ENCODE data around the gene CPS1.
A peak's percentile ranks its signal among the peaks of the same experiment; 100 is the strongest.

Gene CPS1

GRCh38 chr2:210617318-210617717 lies 60.9 kb downstream of the CPS1 start:
- no peak for DNase-seq

- peak; percentile 51 for DNase-seq
Measured at GRCh38 chr2:210617732-210618330, 61.4 kb downstream of the CPS1 start.

- no peak for DNase-seq
Measured at GRCh38 chr2:210620456-210620855, 64.1 kb downstream of the CPS1 start.

GRCh38 chr2:210623506-210623905 lies 67.1 kb downstream of the CPS1 start:
- no peak for DNase-seq

- no peak for DNase-seq
Measured at GRCh38 chr2:210626849-210627248, 70.5 kb downstream of the CPS1 start.

GRCh38 chr2:210630873-210631560 lies 74.6 kb downstream of the CPS1 start:
- DNase-seq, result peak; percentile 96

- DNase-seq, result no peak
Measured at GRCh38 chr2:210633699-210634098, 77.3 kb downstream of the CPS1 start.

GRCh38 chr2:210635257-210635656 lies 78.9 kb downstream of the CPS1 start:
- no peak for DNase-seq

- no peak for DNase-seq
Measured at GRCh38 chr2:210642333-210642732, 85.9 kb downstream of the CPS1 start.

- no peak for DNase-seq
Measured at GRCh38 chr2:210647151-210647550, 90.8 kb downstream of the CPS1 start.

GRCh38 chr2:210654091-210654490 lies 97.7 kb downstream of the CPS1 start:
- DNase-seq, result no peak

- no peak for DNase-seq
Measured at GRCh38 chr2:210655229-210655975, 99.0 kb downstream of the CPS1 start.

GRCh38 chr2:210657874-210658273 lies 101.5 kb downstream of the CPS1 start:
- DNase-seq, result no peak

- no peak for DNase-seq
Measured at GRCh38 chr2:210660751-210661150, 104.4 kb downstream of the CPS1 start.

GRCh38 chr2:210662560-210662959 lies 106.2 kb downstream of the CPS1 start:
- no peak for DNase-seq

- DNase-seq, result peak; percentile 1
Measured at GRCh38 chr2:210663631-210664089, 107.3 kb downstream of the CPS1 start.

GRCh38 chr2:210667711-210668110 lies 111.3 kb downstream of the CPS1 start:
- DNase-seq, result no peak

GRCh38 chr2:210671065-210671464 lies 114.7 kb downstream of the CPS1 start:
- no peak for DNase-seq

GRCh38 chr2:210673117-210673516 lies 116.7 kb downstream of the CPS1 start:
- DNase-seq, result no peak

GRCh38 chr2:210676067-210676466 lies 119.7 kb downstream of the CPS1 start:
- DNase-seq, result no peak

GRCh38 chr2:210681491-210681890 lies 125.1 kb downstream of the CPS1 start:
- no peak for DNase-seq

GRCh38 chr2:210686401-210686800 lies 130.0 kb downstream of the CPS1 start:
- no peak for DNase-seq

GRCh38 chr2:210687786-210688470 lies 131.5 kb downstream of the CPS1 start:
- no peak for DNase-seq
